GM23338 (cell line): ENCODE data around the gene BPIFB6. TPM values are rescaled to one million over a fixed set of nuclear protein-coding genes. Genes with fewer than 3 reads are reported as not detected.

ENCODE experiments used
- ATAC-seq: fragments of 200-7000 bp; cut with Tn5 transposase; 3 replicates; pipeline ENCODE4 v1.9.1; 2020
- DNase-seq: peaks from one replicate; pipeline ENCODE4 v3.0.0-alpha.2; 2015; ENCODE audit warnings: low spot score
- H2AFZ ChIP-seq: fragments of 200-600 bp; sonication (generic); 2 replicates; pipeline ENCODE4 v1.8.0; 2016; ENCODE audit warnings: antibody characterized with exemption, mild to moderate bottlenecking, moderate library complexity
- H3F3A ChIP-seq: fragments of 200-600 bp; sonication (generic); replicated peaks from 2 replicates; pipeline ENCODE4 v1.8.0; 2017; ENCODE audit warnings: antibody characterized with exemption, mixed run types, low read depth
- H3K27ac ChIP-seq: fragments of 200-600 bp; sonication (generic); 2 replicates; pipeline ENCODE4 v1.6.1; 2016; ENCODE audit warnings: low read depth
- H3K27me3 ChIP-seq: fragments of 200-600 bp; sonication (generic); 2 replicates; pipeline ENCODE4 v1.8.0; 2016; ENCODE audit warnings: mild to moderate bottlenecking, mixed run types, moderate library complexity; ENCODE audit not compliant: insufficient read depth
- H3K36me3 ChIP-seq: fragments of 200-600 bp; sonication (generic); 2 replicates; pipeline ENCODE4 v1.8.0; 2016; ENCODE audit warnings: mild to moderate bottlenecking; ENCODE audit not compliant: insufficient read depth
- H3K4me1 ChIP-seq: fragments of 200-600 bp; sonication (generic); 2 replicates; pipeline ENCODE4 v1.8.0; 2016; ENCODE audit warnings: mild to moderate bottlenecking, moderate library complexity; ENCODE audit not compliant: insufficient read depth
- H3K4me2 ChIP-seq: fragments of 200-600 bp; sonication (generic); 2 replicates; pipeline ENCODE4 v1.7.1; 2017; ENCODE audit warnings: mixed run types
- H3K4me3 ChIP-seq: fragments of 200-600 bp; sonication (generic); 2 replicates; pipeline ENCODE4 v1.6.1; 2016; ENCODE audit warnings: mixed run types
- H3K79me2 ChIP-seq: fragments of 200-600 bp; sonication (generic); replicated peaks from 2 replicates; pipeline ENCODE4 v1.8.0; 2017; ENCODE audit warnings: mild to moderate bottlenecking; ENCODE audit not compliant: insufficient read depth
- H3K9me2 ChIP-seq: fragments of 200-600 bp; sonication (generic); 2 replicates; pipeline ENCODE4 v1.8.0; 2017; ENCODE audit not compliant: insufficient read depth
- H4K20me1 ChIP-seq: fragments of 200-600 bp; sonication (generic); replicated peaks from 2 replicates; pipeline ENCODE4 v1.8.0; 2017; ENCODE audit warnings: mild to moderate bottlenecking; ENCODE audit not compliant: insufficient read depth
- H3K27ac Mint-ChIP-seq: 2 replicates; pipeline ENCODE4 v1.8.0; 2020; ENCODE audit warnings: inconsistent platforms, mild to moderate bottlenecking, moderate library complexity, mixed read lengths
- H3K27me3 Mint-ChIP-seq: 3 replicates; pipeline ENCODE4 v1.8.0; 2022; ENCODE audit warnings: low read depth, mild to moderate bottlenecking, moderate library complexity, mixed read lengths, inconsistent platforms; ENCODE audit not compliant: insufficient read depth, poor library complexity
- H3K36me3 Mint-ChIP-seq: 3 replicates; pipeline ENCODE4 v1.8.0; 2021; ENCODE audit warnings: low read depth, mild to moderate bottlenecking, inconsistent platforms, moderate library complexity, mixed read lengths
- H3K4me1 Mint-ChIP-seq: 3 replicates; pipeline ENCODE4 v1.8.0; 2020; ENCODE audit warnings: mild to moderate bottlenecking, inconsistent platforms, mixed read lengths
- H3K4me3 Mint-ChIP-seq: 3 replicates; pipeline ENCODE4 v1.8.0; 2021; ENCODE audit warnings: moderate library complexity, mild to moderate bottlenecking, inconsistent platforms, mixed read lengths
- H3K9me3 Mint-ChIP-seq: 3 replicates; pipeline ENCODE4 v1.8.0; 2020; ENCODE audit warnings: moderate library complexity, mild to moderate bottlenecking, inconsistent platforms, mixed read lengths
- CREB1 ChIP-seq: fragments of 250-450 bp; sonication (Bioruptor Pico); IDR thresholded peaks from 2 replicates; pipeline ENCODE4 v1.5.0; 2020; ENCODE audit warnings: low read depth, mild to moderate bottlenecking, moderate library complexity
- ETS1 ChIP-seq: IDR thresholded peaks from 2 replicates; pipeline ENCODE4 v1.6.1; 2016; ENCODE audit warnings: antibody characterized with exemption
- EZH2 ChIP-seq: fragments of 200-600 bp; sonication (generic); IDR thresholded peaks from one replicate; pipeline ENCODE4 v1.8.0; 2017; ENCODE audit warnings: antibody characterized with exemption, mild to moderate bottlenecking, low read depth; ENCODE audit not compliant: unreplicated experiment
- EZH2phosphoT487 ChIP-seq: fragments of 200-600 bp; sonication (generic); IDR thresholded peaks from one replicate; pipeline ENCODE4 v1.8.1; 2018; ENCODE audit warnings: antibody characterized with exemption; ENCODE audit not compliant: unreplicated experiment
- JUNB ChIP-seq: IDR thresholded peaks from one replicate; pipeline ENCODE4 v1.6.1; 2016; ENCODE audit warnings: antibody characterized with exemption; ENCODE audit not compliant: unreplicated experiment
- NANOG ChIP-seq: IDR thresholded peaks from 2 replicates; pipeline ENCODE4 v1.6.1; 2016; ENCODE audit warnings: antibody characterized with exemption, borderline replicate concordance
- POLR2AphosphoS5 ChIP-seq: IDR thresholded peaks from 2 replicates; pipeline ENCODE4 v1.6.1; 2016; ENCODE audit warnings: antibody characterized with exemption, low read depth
- REST ChIP-seq: IDR thresholded peaks from one replicate; pipeline ENCODE4 v1.6.1; 2018; ENCODE audit warnings: antibody characterized with exemption; ENCODE audit not compliant: unreplicated experiment
- STAT1 ChIP-seq: IDR thresholded peaks from one replicate; pipeline ENCODE4 v1.6.1; 2016; ENCODE audit warnings: antibody characterized with exemption; ENCODE audit not compliant: unreplicated experiment
- ZNF114 ChIP-seq: fragments of 250-450 bp; sonication (Bioruptor Pico); IDR thresholded peaks from 2 replicates; pipeline ENCODE4 v1.5.0; 2020; ENCODE audit warnings: mild to moderate bottlenecking, moderate library complexity
- ZNF331 ChIP-seq: fragments of 250-450 bp; sonication (Bioruptor Pico); IDR thresholded peaks from 2 replicates; pipeline ENCODE4 v1.5.0; 2020; ENCODE audit warnings: low read depth, mild to moderate bottlenecking, moderate library complexity
- ZNF462 ChIP-seq: fragments of 250-450 bp; sonication (Bioruptor Pico); IDR thresholded peaks from 2 replicates; pipeline ENCODE4 v1.5.0; 2020; ENCODE audit warnings: mild to moderate bottlenecking, moderate library complexity
- polyA plus RNA-seq: library from polyadenylated mRNA; unstranded; fragments of >200 nt; fragmentation: Nextera tagmentation; extraction: Ambion mirVana; gene quantifications from 2 replicates; pipeline ENCODE4 v1.2.1, GENCODE V29; 2016
- total RNA-seq: library from RNA; depleted of rRNA; stranded (reverse); fragments of >200 nt; shearing (Covaris generic); gene quantifications from 2 replicates; pipeline ENCODE4 v1.2.3, GENCODE V29; 2014
- TF ChIP-seq, protein P1 (sequence below), 2 experiments: fragments of 200-600 bp in 1 of 2; sonication (generic) in 1 of 2; conservative IDR thresholded peaks; 2 replicates each; pipeline versions ENCODE4 v1.5.1 to v1.6.1; 2016 to 2017; ENCODE audit warnings: antibody characterized with exemption in 2 of 2, low read depth in 2 of 2, mild to moderate bottlenecking in 2 of 2, moderate library complexity in 1 of 2

Gene BPIFB6
- total and polyA plus RNA-seq, 2 experiments from 2014 or later, result not detected

DNA sequence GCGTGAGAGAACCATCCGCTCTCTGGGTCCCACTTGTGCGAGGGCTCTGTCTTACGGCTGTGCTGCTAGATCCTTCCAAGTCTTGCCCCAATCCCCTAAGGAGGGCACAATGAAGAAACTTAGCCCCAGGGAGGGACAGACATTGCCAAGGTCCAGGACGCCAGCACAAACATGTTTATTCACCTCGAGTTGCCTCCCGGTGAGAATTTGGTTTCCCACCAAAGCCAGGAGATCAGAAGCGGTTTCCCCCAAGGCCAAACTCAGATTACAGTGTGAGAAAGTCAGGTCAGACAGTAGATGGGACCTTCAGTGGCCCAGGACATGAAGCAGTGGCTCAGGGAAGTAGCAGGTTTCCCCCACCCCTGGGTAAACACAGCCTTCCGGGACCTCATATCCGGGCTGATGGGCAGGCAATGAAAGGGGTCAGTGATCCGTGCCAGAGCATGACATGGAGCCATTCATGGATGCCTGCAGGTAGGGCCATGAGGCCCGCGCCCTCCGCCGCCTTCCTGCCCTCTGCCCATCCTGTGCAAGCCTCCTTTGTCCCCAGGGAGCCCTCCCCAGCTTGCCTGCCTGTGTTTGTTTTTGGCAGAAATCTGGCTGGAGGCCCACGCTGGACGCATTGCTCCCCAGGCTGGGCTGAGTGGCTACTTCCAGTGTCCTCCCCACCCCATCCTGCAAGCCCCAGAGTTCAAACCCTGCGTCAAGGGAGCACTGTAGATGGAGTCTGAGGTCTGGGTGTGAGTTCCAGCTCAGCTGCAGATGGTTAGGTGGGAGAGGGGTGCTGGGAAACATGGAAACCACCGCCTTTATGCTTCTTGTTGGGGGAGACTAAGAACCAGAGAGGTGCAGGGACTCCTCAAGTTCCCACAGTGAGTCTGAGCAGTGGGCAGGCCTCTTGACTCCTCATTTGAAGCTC lies 22.0 kb upstream of the BPIFB6 start:
- no peaks in the 10 kb centered on the region for H3F3A ChIP-seq
- no peaks in the 10 kb centered on the region for H4K20me1 ChIP-seq
- H3K36me3 ChIP-seq, result no peaks in the 10 kb centered on the region
- H3K27me3 ChIP-seq, result no peaks in the 10 kb centered on the region
- H3K9me2 ChIP-seq, result no peaks in the 10 kb centered on the region
- H3K79me2 ChIP-seq, result no peaks in the 10 kb centered on the region
- H3K27ac Mint-ChIP-seq, result no peak overlapping the region
- H3K27ac ChIP-seq, result no peak overlapping the region
- H2AFZ ChIP-seq, result peak overlapping the region; percentile 43; the same call in 1 of the 2 replicates
- H3K4me2 ChIP-seq, result no peak overlapping the region
- peaks cover 3% of the 10 kb centered on the region; the same call in 1 of the 3 replicates for H3K36me3 Mint-ChIP-seq
- no peak overlapping the region for H3K4me3 Mint-ChIP-seq
- TF ChIP-seq JUNB (no peak), NANOG (no peak), CREB1 (CRISPR knock-in tag) (no peak), ZNF114 (CRISPR knock-in tag) (no peak), ZNF462 (CRISPR knock-in tag) (no peak), EZH2phosphoT487 (no peak), POLR2AphosphoS5 (no peak), REST (no peak), EZH2 (no peak), ZNF331 (CRISPR knock-in tag) (no peak), ETS1 (no peak), STAT1 (no peak)
- TF ChIP-seq, protein P1, sequence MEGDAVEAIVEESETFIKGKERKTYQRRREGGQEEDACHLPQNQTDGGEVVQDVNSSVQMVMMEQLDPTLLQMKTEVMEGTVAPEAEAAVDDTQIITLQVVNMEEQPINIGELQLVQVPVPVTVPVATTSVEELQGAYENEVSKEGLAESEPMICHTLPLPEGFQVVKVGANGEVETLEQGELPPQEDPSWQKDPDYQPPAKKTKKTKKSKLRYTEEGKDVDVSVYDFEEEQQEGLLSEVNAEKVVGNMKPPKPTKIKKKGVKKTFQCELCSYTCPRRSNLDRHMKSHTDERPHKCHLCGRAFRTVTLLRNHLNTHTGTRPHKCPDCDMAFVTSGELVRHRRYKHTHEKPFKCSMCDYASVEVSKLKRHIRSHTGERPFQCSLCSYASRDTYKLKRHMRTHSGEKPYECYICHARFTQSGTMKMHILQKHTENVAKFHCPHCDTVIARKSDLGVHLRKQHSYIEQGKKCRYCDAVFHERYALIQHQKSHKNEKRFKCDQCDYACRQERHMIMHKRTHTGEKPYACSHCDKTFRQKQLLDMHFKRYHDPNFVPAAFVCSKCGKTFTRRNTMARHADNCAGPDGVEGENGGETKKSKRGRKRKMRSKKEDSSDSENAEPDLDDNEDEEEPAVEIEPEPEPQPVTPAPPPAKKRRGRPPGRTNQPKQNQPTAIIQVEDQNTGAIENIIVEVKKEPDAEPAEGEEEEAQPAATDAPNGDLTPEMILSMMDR (conservative IDR thresholded peaks at IDR 0.05; ENCODE audit: low read depth in 2 of 2), result no peak
- no peak for ATAC-seq
- no peaks in the 10 kb centered on the region for H3K4me1 ChIP-seq
- H3K27me3 Mint-ChIP-seq, result peaks cover 17% of the 10 kb centered on the region
- H3K9me3 Mint-ChIP-seq, result peaks cover 4% of the 10 kb centered on the region; the same call in 2 of the 3 replicates
- H3K4me3 ChIP-seq, result no peak overlapping the region
- DNase-seq, result no peak
- peaks cover 5% of the 10 kb centered on the region for H3K4me1 Mint-ChIP-seq
